AG10803 (cell line): ENCODE data around the gene FAM43A.
A peak's percentile ranks its signal among the peaks of the same experiment; 100 is the strongest.

Source experiments
- DNase-seq: peaks from one replicate; pipeline ENCODE4 v3.0.0; 2010; ENCODE audit warnings: low read depth
- H3K4me3 ChIP-seq: 2 replicates; pipeline ENCODE4 v1.5.1; 2011; ENCODE audit warnings: mild to moderate bottlenecking, low read length, control low read depth
- TF ChIP-seq, protein P1 (sequence below): conservative IDR thresholded peaks from 2 replicates; pipeline ENCODE4 v1.5.1; 2011; ENCODE audit warnings: mild to moderate bottlenecking, low read length, control low read depth, inconsistent platforms

Gene FAM43A

GRCh38 chr3:194686414-194686815 lies 732 bp downstream of the FAM43A start:
- no peak for DNase-seq
- TF ChIP-seq, protein P1, sequence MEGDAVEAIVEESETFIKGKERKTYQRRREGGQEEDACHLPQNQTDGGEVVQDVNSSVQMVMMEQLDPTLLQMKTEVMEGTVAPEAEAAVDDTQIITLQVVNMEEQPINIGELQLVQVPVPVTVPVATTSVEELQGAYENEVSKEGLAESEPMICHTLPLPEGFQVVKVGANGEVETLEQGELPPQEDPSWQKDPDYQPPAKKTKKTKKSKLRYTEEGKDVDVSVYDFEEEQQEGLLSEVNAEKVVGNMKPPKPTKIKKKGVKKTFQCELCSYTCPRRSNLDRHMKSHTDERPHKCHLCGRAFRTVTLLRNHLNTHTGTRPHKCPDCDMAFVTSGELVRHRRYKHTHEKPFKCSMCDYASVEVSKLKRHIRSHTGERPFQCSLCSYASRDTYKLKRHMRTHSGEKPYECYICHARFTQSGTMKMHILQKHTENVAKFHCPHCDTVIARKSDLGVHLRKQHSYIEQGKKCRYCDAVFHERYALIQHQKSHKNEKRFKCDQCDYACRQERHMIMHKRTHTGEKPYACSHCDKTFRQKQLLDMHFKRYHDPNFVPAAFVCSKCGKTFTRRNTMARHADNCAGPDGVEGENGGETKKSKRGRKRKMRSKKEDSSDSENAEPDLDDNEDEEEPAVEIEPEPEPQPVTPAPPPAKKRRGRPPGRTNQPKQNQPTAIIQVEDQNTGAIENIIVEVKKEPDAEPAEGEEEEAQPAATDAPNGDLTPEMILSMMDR: no peak
- H3K4me3 ChIP-seq: peak overlapping the region; percentile 83

DNA sequence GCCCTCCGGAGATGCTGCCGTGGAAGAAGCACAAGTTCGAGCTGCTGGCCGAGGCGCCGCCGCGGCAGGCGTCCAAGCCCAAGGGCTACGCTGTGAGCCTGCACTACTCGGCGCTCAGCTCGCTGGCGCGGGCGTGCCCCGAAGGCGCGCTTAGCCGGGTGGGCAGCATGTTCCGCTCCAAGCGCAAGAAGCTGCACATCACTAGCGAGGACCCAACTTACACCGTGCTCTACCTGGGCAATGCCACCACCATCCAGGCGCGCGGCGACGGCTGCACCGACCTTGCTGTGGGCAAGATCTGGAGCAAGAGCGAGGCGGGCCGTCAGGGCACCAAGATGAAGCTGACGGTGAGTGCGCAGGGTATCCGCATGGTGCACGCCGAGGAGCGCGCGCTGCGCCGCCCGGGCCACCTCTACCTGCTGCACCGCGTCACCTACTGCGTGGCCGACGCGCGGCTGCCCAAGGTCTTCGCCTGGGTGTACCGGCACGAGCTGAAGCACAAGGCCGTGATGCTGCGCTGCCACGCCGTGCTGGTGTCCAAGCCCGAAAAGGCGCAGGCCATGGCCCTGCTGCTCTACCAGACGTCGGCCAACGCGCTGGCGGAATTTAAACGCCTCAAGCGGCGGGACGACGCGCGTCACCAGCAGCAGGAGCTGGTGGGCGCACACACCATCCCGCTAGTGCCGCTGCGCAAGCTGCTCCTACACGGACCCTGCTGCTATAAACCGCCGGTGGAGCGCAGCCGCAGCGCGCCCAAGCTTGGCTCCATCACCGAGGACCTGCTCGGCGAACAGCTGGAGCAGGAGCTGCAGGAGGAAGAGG lies 1.3 kb downstream of the FAM43A start:
- peak; percentile 60 for DNase-seq
- TF ChIP-seq, protein P1: no peak
- peak overlapping the region; percentile 83 for H3K4me3 ChIP-seq

DNA sequence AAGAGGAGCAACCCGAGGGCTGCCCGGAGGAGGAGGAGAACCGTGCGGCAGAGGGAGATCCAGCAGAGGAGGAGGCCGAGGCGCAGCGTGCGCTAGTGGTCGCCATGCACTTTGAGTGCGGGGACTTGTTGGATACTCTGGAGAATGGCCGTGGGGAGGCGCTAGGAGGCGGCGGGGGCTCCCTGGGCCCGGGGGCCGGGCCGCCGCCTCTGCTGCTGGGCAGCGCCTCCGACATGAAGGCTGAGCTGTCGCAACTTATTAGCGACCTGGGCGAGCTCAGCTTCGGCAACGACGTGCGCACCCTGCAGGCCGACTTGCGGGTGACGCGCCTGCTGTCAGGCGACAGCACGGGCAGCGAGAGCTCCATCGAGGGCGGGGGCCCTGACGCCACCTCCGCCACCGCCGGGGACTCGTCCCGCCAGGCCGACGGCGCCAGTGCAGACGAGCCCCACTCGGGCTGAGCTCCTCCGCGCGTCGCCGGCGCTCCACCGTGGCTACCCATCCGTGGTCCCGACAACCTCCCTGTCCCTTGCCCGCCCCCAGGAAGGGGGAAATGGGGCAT lies 2.0 kb downstream of the FAM43A start:
- TF ChIP-seq, protein P1: peak; percentile 31

DNA sequence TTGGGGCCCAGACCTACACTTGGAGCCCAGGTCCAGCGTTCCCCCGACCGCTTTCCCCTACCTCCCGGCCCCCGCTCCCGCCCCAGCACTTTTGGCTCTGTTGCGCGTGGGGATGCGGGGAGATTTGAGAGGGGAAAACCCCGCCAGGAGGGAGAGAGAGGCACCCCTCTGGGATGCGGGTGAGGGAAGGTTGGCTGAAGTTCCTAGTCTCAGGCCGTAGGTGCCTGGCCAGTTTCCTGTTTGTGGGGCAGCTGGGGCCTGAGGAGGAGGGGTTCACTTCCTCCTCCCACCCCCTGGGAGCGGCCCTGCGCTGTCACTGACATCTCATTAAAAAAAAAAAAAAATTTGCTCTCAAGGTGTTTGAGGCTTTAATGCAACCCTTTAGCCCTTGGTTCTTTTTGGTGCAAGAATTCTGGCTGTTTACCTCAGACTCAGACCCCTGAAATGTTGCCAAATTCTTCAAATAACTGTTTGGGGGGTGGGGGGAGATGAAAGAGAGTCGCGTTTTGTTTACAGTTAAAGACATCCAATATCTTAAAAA lies 2.6 kb downstream of the FAM43A start:
- H3K4me3 ChIP-seq: peak overlapping the region; percentile 83
- no peak for DNase-seq
- TF ChIP-seq, protein P1: no peak

More for the DNA sequence above, 2.0 kb downstream of the FAM43A start:
- DNase-seq: peak; percentile 66
- H3K4me3 ChIP-seq: peak overlapping the region; percentile 83

GRCh38 chr3:194688946-194689345 lies 3.3 kb downstream of the FAM43A start:
- no peak for DNase-seq
- H3K4me3 ChIP-seq: peak overlapping the region; percentile 45
- TF ChIP-seq, protein P1: no peak

- TF ChIP-seq, protein P1: no peak
- H3K4me3 ChIP-seq: peak overlapping the region; percentile 45
- DNase-seq: peak; percentile 85
These were observed 3.8 kb downstream of the FAM43A start for GRCh38 chr3:194689493-194689944.
